ENCODE results near the gene OSBPL6. TPM values are rescaled to one million over a fixed set of nuclear protein-coding genes. Genes with fewer than 3 reads are reported as not detected.

OSBPL6 gene
- total RNA-seq, 1 donor from 2014 or later: 6.9 TPM

- TF ChIP-seq CTCF (conservative IDR thresholded peaks at IDR 0.05): no peak
- H3K9me3 Mint-ChIP-seq: no peaks in the 10 kb centered on the region
- no peak overlapping the region for H3K27ac Mint-ChIP-seq
- H3K4me3 Mint-ChIP-seq: no peak overlapping the region
- peaks cover 7% of the 10 kb centered on the region for H3K4me1 Mint-ChIP-seq (ENCODE audit: unreplicated experiment)
- H3K27me3 Mint-ChIP-seq: peaks cover 10% of the 10 kb centered on the region
- H3K36me3 Mint-ChIP-seq: no peaks in the 10 kb centered on the region
- DNase-seq (ENCODE audit: extremely low spot score, unreplicated experiment): no peak
Observed at GRCh38 chr2:178304333-178304732, 110.0 kb downstream of the OSBPL6 start.

GRCh38 chr2:178306352-178307073 is 112.2 kb downstream of the OSBPL6 start:
- Mint-ChIP-seq H3K27ac (peak overlapping the region; percentile 68), H3K4me3 (peak overlapping the region; percentile 67), H3K36me3 (peaks cover 6% of the 10 kb centered on the region), H3K27me3 (peaks cover 21% of the 10 kb centered on the region), H3K4me1 (ENCODE audit: unreplicated experiment) (peaks cover 7% of the 10 kb centered on the region), H3K9me3 (peaks cover 3% of the 10 kb centered on the region)
- peak; percentile 62 for TF ChIP-seq CTCF (conservative IDR thresholded peaks at IDR 0.05)
- no peak for DNase-seq (ENCODE audit: extremely low spot score, unreplicated experiment)

GRCh38 chr2:178307650-178308049 is 113.3 kb downstream of the OSBPL6 start:
- H3K27me3 Mint-ChIP-seq: peaks cover 23% of the 10 kb centered on the region
- no peak for TF ChIP-seq CTCF (conservative IDR thresholded peaks at IDR 0.05)
- peak overlapping the region; percentile 19 for H3K4me3 Mint-ChIP-seq
- no peak overlapping the region for H3K27ac Mint-ChIP-seq
- peaks cover 7% of the 10 kb centered on the region for H3K4me1 Mint-ChIP-seq (ENCODE audit: unreplicated experiment)
- peaks cover 5% of the 10 kb centered on the region for H3K9me3 Mint-ChIP-seq
- DNase-seq (ENCODE audit: extremely low spot score, unreplicated experiment): no peak
- H3K36me3 Mint-ChIP-seq: peaks cover 8% of the 10 kb centered on the region

- H3K27ac Mint-ChIP-seq: no peak overlapping the region
- no peak for DNase-seq (ENCODE audit: extremely low spot score, unreplicated experiment)
- H3K9me3 Mint-ChIP-seq: peaks cover 5% of the 10 kb centered on the region
- TF ChIP-seq CTCF (conservative IDR thresholded peaks at IDR 0.05): no peak
- H3K4me1 Mint-ChIP-seq (ENCODE audit: unreplicated experiment): peaks cover 7% of the 10 kb centered on the region
- peaks cover 8% of the 10 kb centered on the region for H3K36me3 Mint-ChIP-seq
- no peak overlapping the region for H3K4me3 Mint-ChIP-seq
- peaks cover 23% of the 10 kb centered on the region for H3K27me3 Mint-ChIP-seq
Observed at GRCh38 chr2:178309541-178309940, 115.2 kb downstream of the OSBPL6 start.

GRCh38 chr2:178315078-178315477 is 120.8 kb downstream of the OSBPL6 start:
- Mint-ChIP-seq H3K9me3 (peaks cover 5% of the 10 kb centered on the region), H3K4me3 (no peak overlapping the region)
- TF ChIP-seq CTCF (conservative IDR thresholded peaks at IDR 0.05): no peak

More at GRCh38 chr2:178315078-178315477, 120.8 kb downstream of the OSBPL6 start:
- Mint-ChIP-seq H3K27me3 (peaks cover 12% of the 10 kb centered on the region), H3K27ac (no peak overlapping the region), H3K4me1 (ENCODE audit: unreplicated experiment) (no peaks in the 10 kb centered on the region), H3K36me3 (peaks cover 8% of the 10 kb centered on the region)
- no peak for DNase-seq (ENCODE audit: extremely low spot score, unreplicated experiment)
